AG10803 (cell line): ENCODE measurements around the gene FXYD5.

Experiments
- DNase-seq: peaks from one replicate; pipeline ENCODE4 v3.0.0; 2010; ENCODE audit warnings: low read depth
- H3K4me3 ChIP-seq: 2 replicates; pipeline ENCODE4 v1.5.1; 2011; ENCODE audit warnings: mild to moderate bottlenecking, low read length, control low read depth
- TF ChIP-seq, protein P1 (sequence below): conservative IDR thresholded peaks from 2 replicates; pipeline ENCODE4 v1.5.1; 2011; ENCODE audit warnings: mild to moderate bottlenecking, low read length, control low read depth, inconsistent platforms

The FXYD5 gene, protein sequence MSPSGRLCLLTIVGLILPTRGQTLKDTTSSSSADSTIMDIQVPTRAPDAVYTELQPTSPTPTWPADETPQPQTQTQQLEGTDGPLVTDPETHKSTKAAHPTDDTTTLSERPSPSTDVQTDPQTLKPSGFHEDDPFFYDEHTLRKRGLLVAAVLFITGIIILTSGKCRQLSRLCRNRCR

DNA sequence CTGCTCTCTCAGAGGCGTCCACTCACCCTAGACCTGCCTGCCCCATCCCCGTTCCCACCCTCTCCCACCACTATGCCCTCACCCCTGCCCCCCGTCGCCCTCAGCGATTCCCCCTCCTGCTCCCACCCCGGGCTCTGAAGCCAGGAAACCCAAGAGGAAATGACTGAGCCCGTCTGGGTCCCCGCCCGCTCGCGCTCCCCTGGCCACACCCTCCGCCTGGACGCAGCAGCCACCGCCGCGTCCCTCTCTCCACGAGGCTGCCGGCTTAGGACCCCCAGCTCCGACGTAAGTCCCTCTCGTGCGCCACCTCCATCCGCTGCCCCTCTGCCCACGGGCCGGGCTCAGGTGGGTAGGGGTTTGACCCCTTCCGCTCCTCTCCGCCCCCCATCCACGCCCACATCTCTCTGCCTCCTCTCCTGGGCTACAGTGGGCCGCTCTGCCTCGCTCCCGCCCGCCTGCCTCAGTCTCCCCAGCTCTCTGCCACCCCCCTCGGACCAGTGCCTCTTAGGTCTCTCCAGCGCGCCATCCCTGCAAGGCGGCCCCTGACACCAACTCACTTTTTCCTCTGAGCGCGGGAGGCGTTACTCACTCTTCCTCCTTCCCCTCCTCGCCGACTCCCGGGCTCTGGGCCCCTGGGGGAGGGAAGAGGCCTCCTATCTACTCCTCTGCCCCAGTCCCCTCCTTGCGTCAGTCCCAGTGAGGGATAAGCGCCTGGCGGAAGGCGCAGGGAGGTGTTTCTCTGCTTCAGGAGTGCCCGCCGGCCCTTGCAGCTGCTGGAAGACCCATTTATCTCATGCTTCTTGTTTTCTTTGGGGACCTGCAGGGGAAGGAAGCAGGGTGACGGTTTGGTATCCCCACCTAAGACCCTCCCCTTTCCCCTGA is at the start of gene FXYD5:
TSS of gene FXYD5 (plus strand) at position 211 of the 882 bp plus-strand sequence. CDS start 816 bp downstream, outside the sequence.
- TF ChIP-seq, protein P1, sequence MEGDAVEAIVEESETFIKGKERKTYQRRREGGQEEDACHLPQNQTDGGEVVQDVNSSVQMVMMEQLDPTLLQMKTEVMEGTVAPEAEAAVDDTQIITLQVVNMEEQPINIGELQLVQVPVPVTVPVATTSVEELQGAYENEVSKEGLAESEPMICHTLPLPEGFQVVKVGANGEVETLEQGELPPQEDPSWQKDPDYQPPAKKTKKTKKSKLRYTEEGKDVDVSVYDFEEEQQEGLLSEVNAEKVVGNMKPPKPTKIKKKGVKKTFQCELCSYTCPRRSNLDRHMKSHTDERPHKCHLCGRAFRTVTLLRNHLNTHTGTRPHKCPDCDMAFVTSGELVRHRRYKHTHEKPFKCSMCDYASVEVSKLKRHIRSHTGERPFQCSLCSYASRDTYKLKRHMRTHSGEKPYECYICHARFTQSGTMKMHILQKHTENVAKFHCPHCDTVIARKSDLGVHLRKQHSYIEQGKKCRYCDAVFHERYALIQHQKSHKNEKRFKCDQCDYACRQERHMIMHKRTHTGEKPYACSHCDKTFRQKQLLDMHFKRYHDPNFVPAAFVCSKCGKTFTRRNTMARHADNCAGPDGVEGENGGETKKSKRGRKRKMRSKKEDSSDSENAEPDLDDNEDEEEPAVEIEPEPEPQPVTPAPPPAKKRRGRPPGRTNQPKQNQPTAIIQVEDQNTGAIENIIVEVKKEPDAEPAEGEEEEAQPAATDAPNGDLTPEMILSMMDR: peak; percentile 23
- peak within 1 kb of the TSS; percentile 89 for H3K4me3 ChIP-seq
- DNase-seq: peak; percentile 76

DNA sequence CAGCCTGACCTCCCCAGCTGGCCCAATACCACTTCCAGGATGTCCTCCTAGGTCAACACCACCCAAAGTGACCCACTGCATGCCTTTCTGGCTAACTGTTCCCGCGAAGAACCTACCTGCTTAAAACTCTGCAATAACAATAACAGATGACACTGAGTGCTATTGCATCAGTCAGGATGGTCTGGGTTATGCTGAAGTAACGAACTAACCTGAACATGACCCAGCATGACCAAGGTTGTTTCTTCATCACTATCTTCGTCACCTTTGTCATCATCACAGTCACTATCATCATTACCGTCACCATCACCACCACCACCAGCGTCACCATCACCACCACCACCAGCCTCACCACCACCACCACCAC is 49.5 kb upstream of the FXYD5 start:
- TF ChIP-seq, protein P1: no peak
- no peak overlapping the region for H3K4me3 ChIP-seq
- DNase-seq: no peak

DNA sequence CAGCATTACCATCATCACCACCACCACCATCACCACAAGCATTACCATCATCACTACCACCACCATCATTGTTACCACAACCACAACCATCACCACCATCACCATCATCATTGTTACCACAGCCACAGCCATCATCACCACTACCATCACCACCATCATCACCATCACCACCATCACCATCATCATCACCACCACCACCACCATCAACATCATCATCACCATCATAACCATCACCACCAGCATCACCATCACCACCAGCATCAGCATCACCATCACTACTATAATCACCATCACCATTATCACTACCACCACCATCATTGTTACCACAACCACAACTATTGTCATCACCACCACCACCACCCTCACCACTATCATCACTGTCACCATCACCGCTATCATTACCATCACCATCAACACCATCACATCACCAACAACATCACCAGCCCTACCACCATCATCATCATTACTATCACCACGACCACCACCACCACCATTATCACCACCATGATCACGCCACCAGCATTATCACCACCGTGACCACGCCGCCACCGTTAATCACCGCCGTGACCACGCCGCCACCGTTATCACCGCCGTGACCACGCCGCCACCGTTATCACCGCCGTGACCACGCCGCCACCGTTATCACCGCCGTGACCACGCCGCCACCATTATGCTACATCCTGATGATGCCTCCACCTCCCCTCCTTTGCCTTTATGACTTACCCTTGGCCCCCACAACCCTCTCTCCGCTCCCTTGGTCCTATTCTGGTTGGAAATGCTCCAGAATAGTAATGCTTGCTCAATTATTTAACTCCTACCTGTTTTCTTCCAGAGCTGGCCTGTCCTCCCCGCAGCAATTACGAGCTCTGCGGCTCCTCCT is 48.9 kb upstream of the FXYD5 start:
- no peak overlapping the region for H3K4me3 ChIP-seq
- TF ChIP-seq, protein P1: no peak
- DNase-seq: no peak

DNA sequence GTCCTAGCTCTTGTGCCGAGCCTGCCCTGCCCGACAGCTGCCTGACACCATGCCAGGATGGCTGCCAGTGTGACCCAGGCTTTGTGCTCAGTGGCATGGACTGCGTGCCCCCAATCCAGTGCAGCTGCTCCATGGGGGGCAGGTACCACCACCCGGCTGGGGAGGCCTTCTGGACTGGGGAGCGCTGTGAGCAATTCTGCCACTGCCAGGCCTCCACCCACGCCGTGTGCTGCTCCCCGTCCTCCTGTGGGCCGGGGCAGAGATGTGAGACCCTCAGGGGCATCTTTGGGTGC is 48.3 kb upstream of the FXYD5 start:
- H3K4me3 ChIP-seq: no peak overlapping the region
- TF ChIP-seq, protein P1: no peak
- no peak for DNase-seq

DNA sequence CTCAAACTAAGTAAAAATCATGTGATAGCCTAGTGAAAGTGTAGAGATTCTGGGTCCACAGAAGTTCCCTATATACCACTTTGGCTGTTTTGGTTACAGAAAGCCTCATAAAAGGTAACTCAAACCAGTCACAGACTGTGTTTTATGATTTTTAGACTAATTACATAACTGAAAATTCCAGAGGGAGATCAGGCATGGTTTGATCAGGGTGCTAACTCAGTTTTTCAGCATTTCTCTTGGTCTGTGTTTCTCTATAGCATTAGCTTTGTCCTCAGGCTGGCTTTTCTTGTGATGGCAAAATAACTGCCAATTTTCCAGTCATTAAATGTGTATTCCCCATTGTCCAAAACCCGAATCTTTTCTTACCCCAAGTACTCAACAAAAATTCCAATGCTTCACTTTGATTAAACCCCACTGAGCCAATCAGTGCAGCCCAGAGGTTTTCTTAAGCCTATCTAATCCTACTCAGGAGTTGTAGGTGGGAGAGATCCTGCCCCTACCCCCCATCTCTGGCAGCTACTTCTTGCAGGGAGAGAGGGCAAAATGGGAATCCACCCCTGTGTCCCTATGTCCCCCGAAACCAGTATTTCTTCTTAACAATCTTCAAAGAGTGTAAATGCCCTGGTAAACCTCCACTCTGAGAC is 47.5 kb upstream of the FXYD5 start:
- no peak overlapping the region for H3K4me3 ChIP-seq
- TF ChIP-seq, protein P1: no peak
- DNase-seq: no peak

DNA sequence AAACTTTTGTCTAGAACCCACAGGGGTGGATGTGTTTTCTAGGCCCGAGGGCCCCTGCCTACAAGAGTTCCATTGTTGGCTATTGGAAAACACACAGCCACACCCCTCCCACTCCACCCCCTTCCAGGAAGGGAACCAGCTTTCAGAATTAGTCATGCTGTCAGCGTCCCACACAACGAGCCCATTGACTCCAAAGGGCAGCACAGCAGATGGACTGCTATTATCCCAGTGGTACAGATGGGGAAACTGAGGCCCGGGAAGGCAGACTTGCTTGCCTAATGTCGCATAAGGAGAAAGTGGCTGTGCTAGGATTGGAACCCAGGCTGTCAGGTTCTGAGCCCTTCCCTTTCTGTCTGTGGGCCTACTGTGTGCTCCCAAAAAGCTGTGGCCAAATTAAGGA is 47.0 kb upstream of the FXYD5 start:
- TF ChIP-seq, protein P1: no peak
- H3K4me3 ChIP-seq: no peak overlapping the region
- DNase-seq: peak; percentile 29
